Esophagus (tissue), 2 donors: ENCODE data around the gene HS3ST5. TPM values are rescaled to one million over a fixed set of nuclear protein-coding genes. Genes with fewer than 3 reads are reported as not detected.

Experiments
- H3K27ac ChIP-seq, 2 donors: one replicate each; pipeline ENCODE4 v1.5.1; 2013; ENCODE audit warnings: low read depth in 2 of 2, mild to moderate bottlenecking in 2 of 2, inconsistent platforms in 1 of 2, low read length in 1 of 2, moderate library complexity in 1 of 2
- H3K27me3 ChIP-seq, 2 donors: one replicate each; pipeline ENCODE4 v1.6.1; 2013; ENCODE audit warnings: low read length in 2 of 2, control low read depth in 1 of 2, mild to moderate bottlenecking in 1 of 2; ENCODE audit not compliant: insufficient read depth in 2 of 2, control insufficient read depth in 1 of 2
- H3K36me3 ChIP-seq, 2 donors: one replicate each; pipeline ENCODE4 v1.6.1; 2013; ENCODE audit warnings: low read length in 1 of 2; ENCODE audit not compliant: control insufficient read depth in 2 of 2, insufficient read depth in 2 of 2
- H3K4me1 ChIP-seq, 2 donors: one replicate each; pipeline ENCODE4 v1.6.1; 2013; ENCODE audit warnings: low read length in 1 of 2; ENCODE audit not compliant: control insufficient read depth in 2 of 2, insufficient read depth in 2 of 2
- H3K4me3 ChIP-seq, 2 donors: one replicate each; pipeline ENCODE4 v1.5.1; 2013; ENCODE audit warnings: low read length in 2 of 2, mild to moderate bottlenecking in 2 of 2, low read depth in 1 of 2, moderate library complexity in 1 of 2
- H3K9me3 ChIP-seq, 2 donors: one replicate each; pipeline ENCODE4 v1.6.1; 2013; ENCODE audit warnings: mild to moderate bottlenecking in 2 of 2, low read depth in 1 of 2, low read length in 1 of 2, moderate library complexity in 1 of 2; ENCODE audit not compliant: control insufficient read depth in 2 of 2, insufficient read depth in 1 of 2
- WGBS, 2 donors: extraction: QIAGEN DNeasy Blood & Tissue Kit; methylation state at CpG; one replicate each; pipeline ENCODE4 v1.1.7; 2013; 5-methylcytosine and 5-hydroxymethylcytosine counted together
- polyA plus RNA-seq, 2 donors: library from polyadenylated mRNA; stranded (reverse); fragments of 200-250 nt; gene quantifications; one replicate each; pipeline ENCODE4 v1.2.3, GENCODE V29; 2013
- donor health status: healthy with polysubstance abuse.
- donor health status: Bipolar disorder and iron deficiency.

HS3ST5 gene
- polyA plus RNA-seq, 2 donors: not detected

GRCh38 chr6:114133816-114134215 lies 209.0 kb downstream of the HS3ST5 start:
- H3K27ac ChIP-seq: no peak overlapping the region
- no peaks in the 10 kb centered on the region for H3K36me3 ChIP-seq
- no peak overlapping the region for H3K4me3 ChIP-seq
- WGBS, 2 donors: 95% methylated on average over 4 of the region's 4 CpGs
- no peaks in the 10 kb centered on the region for H3K9me3 ChIP-seq
- H3K4me1 ChIP-seq: no peaks in the 10 kb centered on the region
- H3K27me3 ChIP-seq: no peaks in the 10 kb centered on the region

GRCh38 chr6:114131945-114132344 lies 210.9 kb downstream of the HS3ST5 start:
- Histone ChIP-seq H3K9me3 (no peaks in the 10 kb centered on the region), H3K4me1 (no peaks in the 10 kb centered on the region), H3K36me3 (no peaks in the 10 kb centered on the region), H3K4me3 (no peak overlapping the region), H3K27me3 (no peaks in the 10 kb centered on the region), H3K27ac (no peak overlapping the region)
- WGBS, 2 donors: 63 to 88% methylated on average over 1 of the region's 1 CpG

GRCh38 chr6:114125576-114125975 lies 217.2 kb downstream of the HS3ST5 start:
- H3K9me3 ChIP-seq: no peaks in the 10 kb centered on the region
- no peaks in the 10 kb centered on the region for H3K4me1 ChIP-seq
- 51 to 58% methylated on average over 3 of the region's 3 CpGs for WGBS, 2 donors
- H3K27me3 ChIP-seq: no peaks in the 10 kb centered on the region
- H3K4me3 ChIP-seq: no peak overlapping the region
- H3K27ac ChIP-seq: no peak overlapping the region
- no peaks in the 10 kb centered on the region for H3K36me3 ChIP-seq

GRCh38 chr6:114121913-114122662 lies 220.7 kb downstream of the HS3ST5 start:
- Histone ChIP-seq H3K4me1 (no peaks in the 10 kb centered on the region), H3K36me3 (no peaks in the 10 kb centered on the region), H3K9me3 (no peaks in the 10 kb centered on the region), H3K27me3 (no peaks in the 10 kb centered on the region), H3K27ac (no peak overlapping the region), H3K4me3 (no peak overlapping the region)
- 77 to 83% methylated on average over 5 of the region's 5 CpGs for WGBS, 2 donors

- Histone ChIP-seq H3K4me1 (no peaks in the 10 kb centered on the region), H3K4me3 (no peak overlapping the region), H3K36me3 (no peaks in the 10 kb centered on the region), H3K27ac (no peak overlapping the region), H3K9me3 (no peaks in the 10 kb centered on the region), H3K27me3 (no peaks in the 10 kb centered on the region)
- WGBS, 2 donors: 73 to 83% methylated on average over 2 of the region's 2 CpGs
Observed at GRCh38 chr6:114119056-114119455, 223.8 kb downstream of the HS3ST5 start.

- WGBS, 2 donors: 70 to 93% methylated on average over 1 of the region's 1 CpG
- Histone ChIP-seq H3K36me3 (no peaks in the 10 kb centered on the region), H3K27me3 (no peaks in the 10 kb centered on the region), H3K27ac (no peak overlapping the region), H3K4me3 (no peak overlapping the region), H3K4me1 (no peaks in the 10 kb centered on the region), H3K9me3 (no peaks in the 10 kb centered on the region)
Observed at GRCh38 chr6:114115652-114116051, 227.2 kb downstream of the HS3ST5 start.

- H3K27ac ChIP-seq: no peak overlapping the region
- no peaks in the 10 kb centered on the region for H3K4me1 ChIP-seq
- no peak overlapping the region for H3K4me3 ChIP-seq
- H3K9me3 ChIP-seq: no peaks in the 10 kb centered on the region
- 45 to 54% methylated on average over 11 of the region's 11 CpGs for WGBS, 2 donors
- H3K27me3 ChIP-seq: no peaks in the 10 kb centered on the region
- H3K36me3 ChIP-seq: no peaks in the 10 kb centered on the region
Observed at GRCh38 chr6:114108119-114109002, 234.5 kb downstream of the HS3ST5 start.

- Histone ChIP-seq H3K27ac (no peak overlapping the region), H3K9me3 (no peaks in the 10 kb centered on the region), H3K4me3 (no peak overlapping the region), H3K4me1 (no peaks in the 10 kb centered on the region), H3K36me3 (no peaks in the 10 kb centered on the region), H3K27me3 (no peaks in the 10 kb centered on the region)
- WGBS, 2 donors: 80 to 83% methylated on average over 3 of the region's 3 CpGs
Observed at GRCh38 chr6:114106020-114106419, 236.8 kb downstream of the HS3ST5 start.

- Histone ChIP-seq H3K4me3 (no peak overlapping the region), H3K36me3 (no peaks in the 10 kb centered on the region), H3K27me3 (no peaks in the 10 kb centered on the region), H3K27ac (no peak overlapping the region), H3K9me3 (no peaks in the 10 kb centered on the region), H3K4me1 (no peaks in the 10 kb centered on the region)
- WGBS, 2 donors: 19 to 28% methylated on average over 1 of the region's 1 CpG
Observed at GRCh38 chr6:114101255-114101654, 241.6 kb downstream of the HS3ST5 start.
